Fibroblast of skin of left quadriceps (primary cell): ENCODE results near the gene SH3YL1.

ENCODE experiments used
- DNase-seq, 2 experiments: peaks; one replicate each; pipeline ENCODE4 v3.0.0-alpha.2; 2013; ENCODE audit warnings: low read depth in 2 of 2

The SH3YL1 gene

GRCh38 chr2:258933-259332 lies 4.9 kb downstream of the SH3YL1 start:
- no peak for DNase-seq

- DNase-seq: no peak
Observed at GRCh38 chr2:257842-258241, 6.0 kb downstream of the SH3YL1 start.

GRCh38 chr2:257429-257828 lies 6.4 kb downstream of the SH3YL1 start:
- no peak for DNase-seq

GRCh38 chr2:256094-256493 lies 7.7 kb downstream of the SH3YL1 start:
- no peak for DNase-seq

GRCh38 chr2:255195-255594 lies 8.6 kb downstream of the SH3YL1 start:
- DNase-seq: no peak

GRCh38 chr2:254241-254640 lies 9.6 kb downstream of the SH3YL1 start:
- DNase-seq: no peak

GRCh38 chr2:253202-253638 lies 10.6 kb downstream of the SH3YL1 start:
- no peak for DNase-seq

GRCh38 chr2:252001-252602 lies 11.7 kb downstream of the SH3YL1 start:
- DNase-seq: peak; percentile 46 to 53

- no peak for DNase-seq
Observed at GRCh38 chr2:249538-250042, 14.2 kb downstream of the SH3YL1 start.

- DNase-seq: no peak
Observed at GRCh38 chr2:248724-249123, 15.1 kb downstream of the SH3YL1 start.

GRCh38 chr2:246489-247144 lies 17.2 kb downstream of the SH3YL1 start:
- DNase-seq: peak; percentile 42 to 54

GRCh38 chr2:244547-244946 lies 19.3 kb downstream of the SH3YL1 start:
- DNase-seq: no peak

- no peak for DNase-seq
Observed at GRCh38 chr2:238869-239268, 25.0 kb downstream of the SH3YL1 start.

- DNase-seq: no peak
Observed at GRCh38 chr2:238431-238830, 25.4 kb downstream of the SH3YL1 start.

- DNase-seq: no peak
Observed at GRCh38 chr2:237878-238277, 26.0 kb downstream of the SH3YL1 start.

GRCh38 chr2:236993-237539 lies 26.8 kb downstream of the SH3YL1 start:
- no peak for DNase-seq

- DNase-seq: no peak
Observed at GRCh38 chr2:234421-234820, 29.4 kb downstream of the SH3YL1 start.

GRCh38 chr2:233030-233429 lies 30.8 kb downstream of the SH3YL1 start:
- DNase-seq: no peak

GRCh38 chr2:231521-232185 lies 32.2 kb downstream of the SH3YL1 start:
- DNase-seq: no peak

- no peak for DNase-seq
Observed at GRCh38 chr2:228518-229278, 35.1 kb downstream of the SH3YL1 start.

GRCh38 chr2:228115-228514 lies 35.7 kb downstream of the SH3YL1 start:
- no peak for DNase-seq
